ENCODE data around the gene C1orf105. TPM values are rescaled to one million over a fixed set of nuclear protein-coding genes. Genes with fewer than 3 reads are reported as not detected.
A peak's percentile ranks its signal among the peaks of the same experiment; 100 is the strongest.
"Not testable (repeated sequence)": the region's sequence is repeated elsewhere in the genome, so short reads cannot be mapped to it uniquely, and the experiment has no call there.

Gene C1orf105
- total and polyA plus RNA-seq, 5 donors from 2014 or later, result not detected

DNA sequence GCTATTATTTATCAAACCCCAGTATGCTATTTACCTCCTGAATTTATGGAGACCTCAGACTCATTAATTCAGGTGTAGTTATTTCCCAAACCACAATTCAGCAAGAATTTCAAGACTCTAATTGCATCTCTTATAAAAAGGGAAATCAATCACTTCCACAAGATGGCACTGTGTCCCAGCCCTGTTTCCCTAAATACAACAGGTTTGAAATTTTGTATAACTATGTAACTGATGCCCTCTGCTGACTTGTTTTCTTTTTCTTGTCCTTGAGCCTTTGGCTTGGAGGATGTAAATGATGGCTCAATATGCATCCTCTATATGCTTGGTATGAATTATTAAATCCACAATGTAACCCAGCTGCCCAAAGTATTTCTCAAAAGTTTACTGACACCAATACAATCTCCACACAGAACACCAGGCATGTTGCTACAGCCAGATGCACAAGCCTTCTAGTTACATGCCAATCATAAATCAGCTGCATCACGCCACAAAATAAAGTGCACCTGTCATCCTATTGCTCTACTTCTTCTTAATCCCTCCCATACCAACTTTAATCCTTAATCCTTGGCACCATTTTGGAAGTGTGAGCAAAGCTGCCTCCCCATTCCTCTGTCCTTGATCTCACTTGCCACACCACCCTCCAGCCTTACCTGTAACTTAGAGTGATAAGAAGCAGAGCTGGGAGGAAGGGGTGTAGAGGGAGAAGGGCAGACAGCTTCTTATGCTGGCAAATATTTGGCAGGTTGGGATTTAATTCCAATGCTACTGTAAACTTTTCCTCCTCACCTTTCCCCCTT lies 9.0 kb downstream of the C1orf105 start:
- H3K4me1 Mint-ChIP-seq, result peaks cover 10 to 50% (median 37%) of the 10 kb centered on the region in 4 donors
- peaks cover 22% of the 10 kb centered on the region for H3K4me1 ChIP-seq (ENCODE audit: control insufficient read depth, insufficient read depth, low read length, poor library complexity, severe bottlenecking)
- no peak overlapping the region for H3K4me3 ChIP-seq (ENCODE audit: low read depth, low read length)
- H3K36me3 ChIP-seq (ENCODE audit: control insufficient read depth, insufficient read depth, low read length), result no peaks in the 10 kb centered on the region
- H3K27me3 Mint-ChIP-seq, result no peaks in the 10 kb centered on the region
- DNase-seq (peak; percentile 9 to 86 (median 60)), ATAC-seq (ENCODE audit: low read depth in 2 of 2) (peak; percentile 69 to 75)
- H3K9me3 ChIP-seq (ENCODE audit: control insufficient read depth in 2 of 2, low read length in 2 of 2), result no peaks in the 10 kb centered on the region
- H3K9me3 Mint-ChIP-seq, result peaks cover 0 to 5% (median 1%) of the 10 kb centered on the region in 7 donors
- peaks cover 10% of the 10 kb centered on the region for H3K36me3 Mint-ChIP-seq
- peak overlapping the region in 1 of 4 donors; percentile 32 for H3K4me3 Mint-ChIP-seq
- H3K27ac ChIP-seq (ENCODE audit: insufficient read depth, low read length, poor library complexity, severe bottlenecking), result no peak overlapping the region
- H3K27me3 ChIP-seq (ENCODE audit: control insufficient read depth, insufficient read depth, low read length), result no peaks in the 10 kb centered on the region
- H3K27ac Mint-ChIP-seq, result peak overlapping the region in 2 of 3 donors; percentile 11 to 70

DNA sequence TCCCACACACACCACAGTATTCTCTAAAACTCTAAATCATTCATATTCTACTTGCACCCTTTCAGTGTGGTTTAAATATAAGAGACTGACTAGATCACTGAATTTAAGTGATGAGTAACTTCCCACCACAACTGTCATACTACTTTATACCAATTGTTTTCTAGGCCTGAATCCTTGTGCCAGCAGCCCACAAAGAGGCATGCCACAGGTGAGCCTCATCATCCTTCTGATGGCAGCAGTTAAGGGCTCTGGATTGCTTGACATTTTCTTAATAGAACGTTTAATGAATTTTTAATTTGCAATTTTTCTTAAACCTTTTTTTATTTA lies 9.6 kb downstream of the C1orf105 start:
- no peak for ATAC-seq (ENCODE audit: low read depth in 2 of 2)
- peaks cover 0 to 6% (median 1%) of the 10 kb centered on the region in 7 donors for H3K9me3 Mint-ChIP-seq
- H3K9me3 ChIP-seq (ENCODE audit: control insufficient read depth in 2 of 2, low read length in 2 of 2), result no peaks in the 10 kb centered on the region
- no peak overlapping the region for H3K27ac ChIP-seq (ENCODE audit: insufficient read depth, low read length, poor library complexity, severe bottlenecking)
- H3K27me3 Mint-ChIP-seq, result no peaks in the 10 kb centered on the region
- no peak for DNase-seq
- H3K27ac Mint-ChIP-seq, result peak overlapping the region in 2 of 3 donors; percentile 11 to 70
- no peaks in the 10 kb centered on the region for H3K27me3 ChIP-seq (ENCODE audit: control insufficient read depth, insufficient read depth, low read length)
- peaks cover 22% of the 10 kb centered on the region for H3K4me1 ChIP-seq (ENCODE audit: control insufficient read depth, insufficient read depth, low read length, poor library complexity, severe bottlenecking)
- peaks cover 14% of the 10 kb centered on the region for H3K36me3 Mint-ChIP-seq
- H3K36me3 ChIP-seq (ENCODE audit: control insufficient read depth, insufficient read depth, low read length), result no peaks in the 10 kb centered on the region
- no peak overlapping the region for H3K4me3 ChIP-seq (ENCODE audit: low read depth, low read length)
- peak overlapping the region in 1 of 4 donors; percentile 32 for H3K4me3 Mint-ChIP-seq
- H3K4me1 Mint-ChIP-seq, result peaks cover 10 to 53% (median 38%) of the 10 kb centered on the region in 4 donors

DNA sequence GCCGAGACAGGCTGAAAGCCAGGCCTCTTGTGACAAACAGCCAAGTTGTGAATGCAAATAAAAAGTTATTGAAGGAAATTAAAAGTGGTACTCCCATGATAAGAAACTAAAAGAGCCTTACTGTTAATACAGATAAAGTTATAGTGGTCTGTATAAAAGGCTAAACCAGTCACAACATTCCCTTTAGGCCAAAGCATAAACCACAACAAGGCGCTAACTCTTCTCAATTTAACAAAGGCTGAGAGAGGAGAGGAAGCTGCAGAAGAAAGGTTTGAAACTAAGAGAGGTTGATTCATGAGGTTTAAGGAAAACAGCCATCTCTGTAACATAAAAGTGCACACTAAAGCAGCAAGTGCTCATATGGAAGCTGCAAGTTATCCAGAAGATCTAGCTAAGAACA lies 10.7 kb downstream of the C1orf105 start:
- H3K27ac ChIP-seq (ENCODE audit: insufficient read depth, low read length, poor library complexity, severe bottlenecking), result peak overlapping the region; percentile 1
- no peak for ATAC-seq (ENCODE audit: low read depth in 2 of 2)
- no peak overlapping the region for H3K4me3 ChIP-seq (ENCODE audit: low read depth, low read length)
- peaks cover 22% of the 10 kb centered on the region for H3K4me1 ChIP-seq (ENCODE audit: control insufficient read depth, insufficient read depth, low read length, poor library complexity, severe bottlenecking)
- H3K36me3 Mint-ChIP-seq, result peaks cover 19% of the 10 kb centered on the region
- peaks cover 0 to 9% (median 2%) of the 10 kb centered on the region in 7 donors for H3K9me3 Mint-ChIP-seq
- H3K4me3 Mint-ChIP-seq, result peak overlapping the region in 2 of 4 donors; percentile 44 to 48
- no peak for DNase-seq
- no peaks in the 10 kb centered on the region for H3K27me3 ChIP-seq (ENCODE audit: control insufficient read depth, insufficient read depth, low read length)
- no peaks in the 10 kb centered on the region for H3K36me3 ChIP-seq (ENCODE audit: control insufficient read depth, insufficient read depth, low read length)
- no peaks in the 10 kb centered on the region for H3K9me3 ChIP-seq (ENCODE audit: control insufficient read depth in 2 of 2, low read length in 2 of 2)
- H3K4me1 Mint-ChIP-seq, result peaks cover 10 to 60% (median 38%) of the 10 kb centered on the region in 4 donors
- no peaks in the 10 kb centered on the region for H3K27me3 Mint-ChIP-seq
- H3K27ac Mint-ChIP-seq, result peak overlapping the region; percentile 78 to 91 (median 89)

DNA sequence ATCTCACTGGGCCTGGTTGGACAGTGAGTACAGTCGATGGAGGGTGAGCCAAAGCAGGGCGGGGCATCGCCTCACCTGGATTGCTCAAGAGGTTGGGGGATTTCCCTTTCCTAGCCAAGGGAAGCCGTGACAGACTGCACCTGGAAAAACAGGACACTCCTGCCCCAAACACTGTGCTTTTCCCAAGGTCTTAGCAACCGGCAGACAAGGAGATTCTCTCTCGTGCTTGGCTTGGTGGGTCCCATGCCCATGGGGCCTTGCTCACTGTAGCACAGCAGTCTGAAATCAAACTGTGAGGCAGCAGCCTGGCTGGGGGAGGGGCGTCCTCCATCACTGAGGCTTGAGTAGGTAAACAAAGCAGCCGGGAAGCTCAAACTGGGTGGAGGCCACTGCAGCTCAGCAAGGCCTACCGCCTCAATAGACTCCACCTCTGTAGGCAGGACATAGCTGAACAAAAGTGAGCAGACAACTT lies 11.3 kb downstream of the C1orf105 start:
- Mint-ChIP-seq H3K27ac (peak overlapping the region; percentile 78 to 91 (median 89)), H3K4me1 (peaks cover 10 to 60% (median 38%) of the 10 kb centered on the region in 4 donors), H3K27me3 (no peaks in the 10 kb centered on the region), H3K4me3 (peak overlapping the region in 2 of 4 donors; percentile 44 to 48), H3K9me3 (peaks cover 0 to 13% (median 2%) of the 10 kb centered on the region in 7 donors), H3K36me3 (peaks cover 19% of the 10 kb centered on the region)
- ATAC-seq (ENCODE audit: low read depth in 2 of 2), result peak; percentile 55 to 64
- DNase-seq, result peak in 2 of 3 donors; percentile 43 to 78
- Histone ChIP-seq H3K36me3 (ENCODE audit: control insufficient read depth, insufficient read depth, low read length) (no peaks in the 10 kb centered on the region), H3K27ac (ENCODE audit: insufficient read depth, low read length, poor library complexity, severe bottlenecking) (peak overlapping the region; percentile 23), H3K4me3 (ENCODE audit: low read depth, low read length) (peak overlapping the region; percentile 26), H3K4me1 (ENCODE audit: control insufficient read depth, insufficient read depth, low read length, poor library complexity, severe bottlenecking) (peaks cover 21% of the 10 kb centered on the region), H3K27me3 (ENCODE audit: control insufficient read depth, insufficient read depth, low read length) (no peaks in the 10 kb centered on the region), H3K9me3 (ENCODE audit: control insufficient read depth in 2 of 2, low read length in 2 of 2) (no peaks in the 10 kb centered on the region)

DNA sequence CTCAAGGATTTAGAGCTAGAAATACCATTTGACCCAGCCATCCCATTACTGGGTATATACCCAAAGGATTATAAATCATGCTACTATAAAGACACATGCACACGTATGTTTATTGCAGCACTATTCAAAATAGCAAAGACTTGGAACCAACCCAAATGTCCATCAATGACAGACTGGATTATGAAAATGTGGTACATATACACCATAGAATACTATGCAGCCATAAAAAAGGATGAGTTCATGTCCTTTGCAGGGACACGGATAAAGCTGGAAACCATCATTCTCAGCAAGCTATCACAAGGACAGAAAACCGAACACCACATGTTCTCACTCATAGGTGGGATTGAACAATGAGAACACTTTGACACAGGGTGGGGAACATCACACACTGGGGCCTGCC lies 16.7 kb downstream of the C1orf105 start:
- H3K4me3 Mint-ChIP-seq; H3K4me1 ChIP-seq (ENCODE audit: control insufficient read depth, insufficient read depth, low read length, poor library complexity, severe bottlenecking); ATAC-seq (ENCODE audit: low read depth in 2 of 2); H3K4me3 ChIP-seq (ENCODE audit: low read depth, low read length); H3K27me3 Mint-ChIP-seq; H3K27me3 ChIP-seq (ENCODE audit: control insufficient read depth, insufficient read depth, low read length); H3K27ac ChIP-seq (ENCODE audit: insufficient read depth, low read length, poor library complexity, severe bottlenecking); H3K36me3 ChIP-seq (ENCODE audit: control insufficient read depth, insufficient read depth, low read length); DNase-seq; H3K27ac Mint-ChIP-seq; H3K9me3 ChIP-seq (ENCODE audit: control insufficient read depth in 2 of 2, low read length in 2 of 2): not testable (repeated sequence)
- peaks cover 0 to 20% (median 5%) of the 10 kb centered on the region in 7 donors for H3K9me3 Mint-ChIP-seq
- H3K36me3 Mint-ChIP-seq, result peaks cover 40% of the 10 kb centered on the region
- peaks cover 32 to 69% (median 48%) of the 10 kb centered on the region in 4 donors for H3K4me1 Mint-ChIP-seq

DNA sequence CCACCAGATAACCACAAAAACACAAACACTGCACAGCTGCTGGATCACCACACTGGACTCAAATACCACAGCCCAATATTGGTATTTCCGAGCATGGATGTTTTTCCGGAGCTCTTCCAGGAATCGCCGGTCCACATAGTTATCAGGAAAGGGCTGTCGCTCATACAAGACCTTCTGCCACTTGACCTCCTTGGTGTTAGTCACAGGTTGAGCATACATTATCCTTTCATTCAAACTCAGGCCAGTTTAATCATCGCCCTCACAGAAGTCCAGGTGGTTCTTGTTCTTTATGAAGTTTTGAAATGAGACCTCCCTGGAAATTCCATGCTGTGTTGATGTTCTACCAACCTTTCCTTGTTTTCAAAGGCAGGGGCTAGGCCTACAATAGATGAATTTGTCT lies 21.9 kb downstream of the C1orf105 start:
- H3K27ac ChIP-seq (ENCODE audit: insufficient read depth, low read length, poor library complexity, severe bottlenecking), result no peak overlapping the region
- peaks cover 0 to 3% (median 2%) of the 10 kb centered on the region in 7 donors for H3K9me3 Mint-ChIP-seq
- peak overlapping the region; percentile 89 to 98 (median 97) for H3K4me3 Mint-ChIP-seq
- peak overlapping the region in 2 of 3 donors; percentile 85 to 92 for H3K27ac Mint-ChIP-seq
- H3K9me3 ChIP-seq (ENCODE audit: control insufficient read depth in 2 of 2, low read length in 2 of 2), result no peaks in the 10 kb centered on the region
- H3K27me3 Mint-ChIP-seq, result no peaks in the 10 kb centered on the region
- H3K4me1 ChIP-seq (ENCODE audit: control insufficient read depth, insufficient read depth, low read length, poor library complexity, severe bottlenecking), result peaks cover 24% of the 10 kb centered on the region
- peaks cover 9% of the 10 kb centered on the region for H3K36me3 ChIP-seq (ENCODE audit: control insufficient read depth, insufficient read depth, low read length)
- ATAC-seq (ENCODE audit: low read depth in 2 of 2) (no peak), DNase-seq (no peak)
- no peaks in the 10 kb centered on the region for H3K27me3 ChIP-seq (ENCODE audit: control insufficient read depth, insufficient read depth, low read length)
- peaks cover 25% of the 10 kb centered on the region for H3K36me3 Mint-ChIP-seq
- H3K4me3 ChIP-seq (ENCODE audit: low read depth, low read length), result peak overlapping the region; percentile 89
- H3K4me1 Mint-ChIP-seq, result peaks cover 38 to 65% (median 50%) of the 10 kb centered on the region in 4 donors

DNA sequence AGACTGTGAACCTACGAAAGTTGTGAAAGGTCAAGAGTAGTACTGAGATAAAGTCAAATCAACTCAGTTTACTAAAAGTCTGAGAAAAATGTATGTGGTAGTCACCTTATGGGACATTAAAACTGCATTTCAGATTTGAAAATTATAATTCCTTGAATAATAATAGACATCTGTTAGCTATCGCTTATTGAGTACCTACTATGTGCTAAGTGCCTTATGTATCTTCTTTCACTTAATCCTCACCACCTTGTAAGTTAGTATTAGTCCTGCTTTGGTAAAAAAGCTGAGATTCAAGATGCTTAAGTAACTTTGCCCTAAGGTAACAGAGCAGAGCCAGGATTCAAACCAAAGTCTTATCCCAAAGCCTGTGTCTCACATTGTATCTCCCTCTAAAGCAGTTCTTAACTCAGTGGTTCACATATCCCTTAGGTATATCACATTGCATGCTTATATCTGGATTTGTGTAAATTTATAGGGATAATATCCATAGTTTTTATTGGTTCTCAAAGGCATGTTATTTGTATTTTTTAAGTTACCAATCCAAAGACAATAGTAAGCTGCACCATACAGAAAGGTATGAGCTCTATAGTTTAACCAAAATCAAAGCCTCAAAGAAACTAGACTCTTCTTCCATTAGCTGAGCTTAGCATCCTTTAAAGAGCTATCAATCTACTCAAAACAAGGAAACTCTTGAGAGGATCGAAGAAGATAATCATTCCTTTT lies 22.5 kb downstream of the C1orf105 start:
- Mint-ChIP-seq H3K36me3 (peaks cover 24% of the 10 kb centered on the region), H3K4me3 (peak overlapping the region; percentile 89 to 98 (median 97)), H3K27me3 (no peaks in the 10 kb centered on the region), H3K4me1 (peaks cover 38 to 65% (median 50%) of the 10 kb centered on the region in 4 donors), H3K9me3 (peaks cover 0 to 3% (median 2%) of the 10 kb centered on the region in 7 donors), H3K27ac (peak overlapping the region; percentile 92 to 99 (median 96))
- Histone ChIP-seq H3K36me3 (ENCODE audit: control insufficient read depth, insufficient read depth, low read length) (peaks cover 9% of the 10 kb centered on the region), H3K27me3 (ENCODE audit: control insufficient read depth, insufficient read depth, low read length) (no peaks in the 10 kb centered on the region), H3K27ac (ENCODE audit: insufficient read depth, low read length, poor library complexity, severe bottlenecking) (peak overlapping the region; percentile 81), H3K9me3 (ENCODE audit: control insufficient read depth in 2 of 2, low read length in 2 of 2) (no peaks in the 10 kb centered on the region), H3K4me3 (ENCODE audit: low read depth, low read length) (peak overlapping the region; percentile 89), H3K4me1 (ENCODE audit: control insufficient read depth, insufficient read depth, low read length, poor library complexity, severe bottlenecking) (peaks cover 24% of the 10 kb centered on the region)
- DNase-seq, result peak in 1 of 3 donors; percentile 16
- no peak for ATAC-seq (ENCODE audit: low read depth in 2 of 2)

Data from CD4-positive, CD25-positive, alpha-beta regulatory T cell (primary cell).